HFF-Myc (cell line): ENCODE data around the gene TAGLN.
"Not testable (repeated sequence)": the region's sequence is repeated elsewhere in the genome, so short reads cannot be mapped to it uniquely, and the experiment has no call there.

ENCODE experiments used
- DNase-seq: peaks from one replicate; pipeline ENCODE4 v3.0.0-alpha.2; 2011; ENCODE audit warnings: low read depth; ENCODE audit errors: extremely low read depth
- H3K4me3 ChIP-seq: replicated peaks from 2 replicates; pipeline ENCODE4 v1.5.1; 2011; ENCODE audit warnings: low read depth, mild to moderate bottlenecking, control low read depth, low read length
- CTCF ChIP-seq: IDR thresholded peaks from 2 replicates; pipeline ENCODE4 v1.5.1; 2012; ENCODE audit warnings: mild to moderate bottlenecking, low read depth, low read length, control low read depth; ENCODE audit errors: missing control alignments

The TAGLN gene

DNA sequence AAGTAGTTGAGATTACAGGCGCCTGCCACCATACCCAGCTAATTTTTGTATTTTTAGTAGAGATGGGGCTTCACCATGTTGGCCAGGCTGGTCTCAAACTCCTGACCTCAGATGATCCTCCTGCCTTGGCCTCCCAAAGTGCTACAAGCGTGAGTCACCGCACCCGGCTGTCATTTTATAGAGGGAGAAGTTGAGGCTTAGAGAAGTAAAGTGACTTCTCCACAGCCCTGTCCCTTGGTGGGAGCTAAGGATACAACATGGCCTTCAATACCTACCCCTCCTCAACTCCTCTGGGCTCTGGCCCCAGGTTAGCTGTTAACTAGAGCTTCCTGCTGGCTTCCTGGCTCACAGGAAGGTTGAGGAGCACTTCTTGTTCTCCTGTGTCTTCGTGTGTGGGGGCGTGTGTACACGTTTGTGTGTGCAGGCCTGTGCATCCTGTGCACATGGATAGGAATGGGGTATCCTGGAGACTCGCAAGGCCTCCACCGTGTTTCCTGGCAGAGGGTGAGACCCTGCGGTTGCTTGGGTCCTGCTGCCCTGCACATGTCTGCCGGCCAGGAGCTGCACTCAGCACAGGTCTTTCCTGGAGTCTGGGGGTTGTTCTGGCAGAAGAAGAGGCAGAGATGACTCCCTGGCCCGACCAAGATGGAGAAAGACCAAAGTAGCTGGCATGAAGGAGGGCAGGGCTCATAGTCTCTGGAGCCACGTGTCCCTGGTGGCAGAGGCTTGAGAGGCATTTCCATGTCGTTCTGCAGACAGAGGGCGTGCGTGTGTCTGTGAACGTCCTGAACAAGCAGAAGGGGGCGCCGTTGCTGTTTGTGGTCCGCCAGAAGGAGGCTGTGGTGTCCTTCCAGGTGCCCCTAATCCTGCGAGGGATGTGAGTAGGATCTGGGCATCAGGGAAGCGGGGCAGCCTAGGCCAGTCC lies 18.2 kb upstream of the TAGLN start:
- peak; percentile 48 for TF ChIP-seq CTCF
- DNase-seq = peak; percentile 53
- no peak overlapping the region for H3K4me3 ChIP-seq

GRCh38 chr11:117181586-117182550 lies 17.3 kb upstream of the TAGLN start:
- DNase-seq = no peak
- TF ChIP-seq CTCF = no peak
- no peak overlapping the region for H3K4me3 ChIP-seq

DNA sequence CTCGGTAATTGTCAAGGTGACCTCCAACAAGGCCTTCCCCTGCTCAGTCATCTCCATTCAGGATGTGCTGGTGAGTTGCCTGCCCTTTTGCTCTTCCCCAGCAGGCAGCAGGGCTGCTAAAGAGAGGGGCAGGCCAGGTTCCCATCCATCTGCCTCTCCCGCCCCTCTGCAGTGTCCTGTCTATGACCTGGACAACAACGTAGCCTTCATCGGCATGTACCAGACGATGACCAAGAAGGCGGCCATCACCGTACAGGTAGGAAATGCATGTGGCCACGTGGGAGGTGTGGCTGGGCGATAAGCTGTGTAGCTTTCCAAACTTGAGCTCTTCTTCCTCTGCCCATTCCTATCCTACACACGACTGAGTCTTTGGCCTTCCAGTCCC lies 16.6 kb upstream of the TAGLN start:
- TF ChIP-seq CTCF = no peak
- no peak overlapping the region for H3K4me3 ChIP-seq
- no peak for DNase-seq

- H3K4me3 ChIP-seq, DNase-seq: not testable (repeated sequence)
These were observed 16.0 kb upstream of the TAGLN start for GRCh38 chr11:117183178-117183577.

GRCh38 chr11:117183724-117184349 lies 15.3 kb upstream of the TAGLN start:
- DNase-seq = no peak
- no peak overlapping the region for H3K4me3 ChIP-seq
- TF ChIP-seq CTCF = no peak

- DNase-seq = no peak
- no peak for TF ChIP-seq CTCF
- H3K4me3 ChIP-seq = no peak overlapping the region
These were observed 13.3 kb upstream of the TAGLN start for GRCh38 chr11:117185736-117186430.
